Dedifferentiated amniotic fluid mesenchymal stem cell (primary cell): Measurements from ENCODE around the gene KRT72.
A peak's percentile ranks its signal among the peaks of the same experiment; 100 is the strongest.
"Not testable (repeated sequence)": the region's sequence is repeated elsewhere in the genome, so short reads cannot be mapped to it uniquely, and the experiment has no call there.

Source experiments
- DNase-seq: peaks from one replicate; pipeline ENCODE4 v3.0.0-alpha.2; 2016; ENCODE audit errors: extremely low spot score

KRT72 gene

DNA sequence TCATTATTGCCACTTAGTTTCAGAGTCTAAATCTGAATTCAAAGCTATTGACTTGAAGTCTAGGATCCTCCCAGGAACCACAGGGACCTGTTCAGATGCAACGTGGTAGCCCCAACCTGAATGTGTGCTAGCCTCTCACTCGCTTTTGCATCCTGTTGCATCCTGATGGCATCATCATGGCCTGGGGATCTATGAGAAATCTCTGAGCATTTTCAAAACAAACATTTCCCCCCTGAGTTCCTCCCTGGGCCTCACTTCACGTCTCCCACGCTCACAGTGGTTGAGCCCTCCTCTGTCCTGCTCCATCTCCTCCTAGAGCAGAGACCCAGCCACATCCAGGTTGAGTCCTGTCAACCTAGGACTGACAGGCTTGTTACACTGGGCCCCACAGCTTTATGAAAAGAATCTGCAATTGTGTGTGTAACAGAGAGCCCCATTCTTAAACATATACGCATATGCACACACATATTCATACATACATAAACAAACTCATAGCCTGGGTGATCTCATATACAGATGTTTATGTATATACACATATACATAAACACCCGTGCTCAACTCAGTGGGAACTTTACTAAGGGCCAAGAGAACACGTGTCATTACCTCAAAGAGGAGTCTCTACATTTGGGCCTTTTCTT is 5.4 kb upstream of the KRT72 start:
- no peak for DNase-seq

DNA sequence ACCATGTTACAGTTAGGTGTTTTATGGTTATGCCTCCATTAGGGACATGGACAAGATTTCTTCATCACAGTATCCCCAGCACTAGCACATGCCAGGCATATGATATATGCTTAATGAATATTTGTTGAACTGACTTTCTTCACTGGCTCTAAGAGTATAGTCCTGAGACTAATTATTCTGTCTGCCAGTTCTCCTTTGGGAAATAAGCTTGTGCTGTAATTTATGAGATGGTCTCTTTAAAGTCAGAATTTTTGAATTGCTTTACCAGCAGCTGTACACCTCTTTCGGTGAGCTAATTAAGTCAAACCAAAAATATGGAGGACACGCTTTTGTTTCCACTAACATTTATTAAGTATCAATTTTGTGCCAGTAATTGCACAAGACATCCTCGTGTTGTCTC is 4.8 kb upstream of the KRT72 start:
- DNase-seq: no peak

DNA sequence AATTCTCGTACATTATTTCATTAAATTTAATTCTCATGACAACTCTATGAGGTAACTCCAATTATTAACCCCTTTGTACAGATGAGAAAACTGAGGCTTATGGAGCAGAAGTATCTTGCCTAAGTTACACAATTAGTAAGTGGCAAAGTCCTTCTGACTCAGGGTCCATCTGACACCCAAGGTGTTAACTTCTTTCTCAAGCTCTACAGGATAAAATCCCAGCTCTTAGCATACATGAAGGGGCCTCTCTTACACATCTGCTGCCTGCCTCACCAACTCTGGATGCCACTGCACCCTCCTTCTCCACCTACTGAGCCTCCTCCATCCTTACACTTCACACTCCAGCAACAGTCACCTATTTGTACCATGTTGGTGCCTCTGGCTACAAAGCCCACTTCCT is 4.3 kb upstream of the KRT72 start:
- DNase-seq: no peak

- DNase-seq: no peak
Observed at GRCh38 chr12:52604859-52605258, 3.6 kb upstream of the KRT72 start.

GRCh38 chr12:52603314-52603713 is 2.1 kb upstream of the KRT72 start:
- DNase-seq: no peak

- no peak for DNase-seq
Observed at GRCh38 chr12:52602552-52602951, 1.3 kb upstream of the KRT72 start.

- no peak for DNase-seq
Observed at GRCh38 chr12:52601671-52602070, 408 bp upstream of the KRT72 start.

DNA sequence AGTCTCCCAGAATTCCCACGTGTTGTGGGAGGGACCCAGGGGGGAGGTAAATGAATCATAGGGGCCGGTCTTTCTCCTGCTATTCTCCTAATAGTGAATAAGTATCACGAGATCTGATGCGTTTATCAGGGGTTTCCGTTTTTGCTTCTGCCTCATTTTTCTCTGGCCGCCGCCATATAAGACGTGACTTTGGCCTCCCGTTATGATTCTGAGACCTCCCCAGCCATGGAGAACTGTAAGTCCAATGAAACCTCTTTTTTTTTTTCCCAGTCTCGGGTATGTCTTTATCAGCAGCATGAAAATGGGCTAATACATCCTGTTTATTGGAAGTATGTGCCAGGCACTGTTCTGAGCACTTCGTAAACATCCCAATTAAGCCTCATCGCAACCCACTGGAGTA is 788 bp downstream of the KRT72 start:
- DNase-seq: no peak

DNA sequence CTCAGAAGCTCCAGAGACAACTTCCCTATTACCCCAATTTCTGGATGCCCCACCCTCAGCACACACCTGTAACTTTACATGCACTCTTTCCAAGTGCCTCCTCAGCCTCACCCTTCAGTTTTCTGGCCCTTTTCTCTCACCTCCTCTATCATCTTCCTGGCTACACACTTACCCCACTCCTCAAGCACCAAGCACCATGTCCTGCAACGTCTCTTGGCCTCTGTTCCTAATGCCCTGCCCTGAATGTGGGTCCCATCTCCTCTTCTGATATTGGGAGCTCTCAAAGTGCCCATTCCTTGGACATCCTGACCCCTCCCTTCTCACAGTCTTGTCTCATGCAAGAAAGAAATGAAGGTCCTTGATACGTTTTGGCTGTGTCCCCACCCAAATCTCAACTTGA is 1.2 kb downstream of the KRT72 start:
- DNase-seq: no peak

- no peak for DNase-seq
Observed at GRCh38 chr12:52598966-52599365, 2.3 kb downstream of the KRT72 start.

DNA sequence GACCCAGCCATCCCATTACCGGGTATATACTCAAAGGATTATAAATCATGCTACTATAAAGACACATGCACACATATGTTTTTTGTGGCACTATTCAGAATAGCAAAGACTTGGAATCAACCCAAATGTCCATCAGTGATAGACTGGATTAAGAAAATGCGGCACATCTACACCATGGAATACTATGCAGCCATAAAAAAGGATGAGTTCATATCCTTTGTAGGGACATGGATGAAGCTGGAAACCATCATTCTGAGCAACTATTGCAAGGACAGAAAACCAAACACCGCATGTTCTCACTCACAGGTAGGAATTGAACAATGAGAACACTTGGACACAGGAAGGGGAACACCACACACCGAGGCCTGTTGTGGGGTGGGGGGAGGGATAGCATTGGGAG is 7.0 kb downstream of the KRT72 start:
- not testable (repeated sequence) for DNase-seq

DNA sequence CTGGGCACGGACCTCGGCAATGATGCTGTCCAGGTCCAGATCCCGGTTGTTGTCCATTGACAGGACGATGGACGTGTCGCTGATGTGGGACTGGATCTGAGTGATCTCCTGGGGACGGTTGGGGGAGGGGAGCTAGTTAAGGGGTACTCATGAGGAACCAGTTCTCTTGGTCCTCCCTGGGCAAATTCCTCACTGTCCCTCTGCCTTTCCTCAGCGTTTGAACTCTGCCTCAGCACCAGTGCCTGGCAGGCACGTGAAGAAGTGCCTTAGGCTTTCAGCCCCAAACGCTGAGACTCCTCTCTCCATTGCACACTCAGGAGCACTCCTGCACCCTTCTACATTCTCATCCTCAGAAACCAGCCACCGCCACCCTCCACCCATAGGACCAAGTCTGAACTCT is 9.7 kb downstream of the KRT72 start:
- DNase-seq: no peak

GRCh38 chr12:52590021-52590420 is 11.2 kb downstream of the KRT72 start:
- DNase-seq: no peak

DNA sequence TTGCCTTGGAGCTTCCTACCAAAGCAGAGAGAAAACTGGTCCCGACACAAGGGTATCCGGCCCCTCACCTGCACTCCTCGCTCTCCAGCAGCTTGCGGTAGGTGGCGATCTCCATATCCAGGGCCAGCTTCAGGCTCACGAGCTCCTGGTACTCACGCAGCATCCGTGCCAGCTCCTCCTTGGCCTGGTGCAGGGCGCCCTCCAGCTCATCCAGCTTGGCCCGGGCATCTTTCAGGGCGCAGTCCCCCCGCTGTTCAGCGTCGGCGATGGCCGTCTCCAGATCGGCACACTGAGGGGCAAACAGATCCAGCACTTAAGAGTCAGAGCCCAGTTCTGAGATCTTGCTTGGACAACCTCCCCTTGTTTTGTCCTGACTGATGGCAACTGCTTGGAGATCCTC is 13.7 kb downstream of the KRT72 start:
- DNase-seq: no peak

DNA sequence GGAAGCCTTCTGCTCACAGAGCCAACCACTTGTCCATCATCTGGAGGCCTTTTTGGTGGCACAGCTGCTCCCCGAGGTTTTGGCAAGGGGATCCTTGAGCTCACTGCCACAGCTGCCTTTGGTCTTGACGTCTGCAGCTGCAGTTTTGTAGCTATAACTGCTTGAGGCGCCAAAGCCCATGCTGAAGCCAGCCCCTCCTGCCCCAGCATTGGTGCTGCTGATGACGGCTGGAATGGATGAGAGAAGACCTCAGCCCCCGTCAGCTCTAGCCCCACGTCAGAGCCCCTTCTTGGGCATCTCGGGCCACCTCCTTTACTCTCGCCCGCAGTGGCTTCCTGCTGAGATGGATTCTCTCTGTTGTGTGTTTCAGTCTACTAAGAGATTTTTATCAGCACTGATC is 15.3 kb downstream of the KRT72 start:
- DNase-seq: no peak

- no peak for DNase-seq
Observed at GRCh38 chr12:52585066-52585465, 16.2 kb downstream of the KRT72 start.

GRCh38 chr12:52584156-52584682 is 17.0 kb downstream of the KRT72 start:
- no peak for DNase-seq

- DNase-seq: peak; percentile 72
Observed at GRCh38 chr12:52582971-52583456, 18.2 kb downstream of the KRT72 start.

DNA sequence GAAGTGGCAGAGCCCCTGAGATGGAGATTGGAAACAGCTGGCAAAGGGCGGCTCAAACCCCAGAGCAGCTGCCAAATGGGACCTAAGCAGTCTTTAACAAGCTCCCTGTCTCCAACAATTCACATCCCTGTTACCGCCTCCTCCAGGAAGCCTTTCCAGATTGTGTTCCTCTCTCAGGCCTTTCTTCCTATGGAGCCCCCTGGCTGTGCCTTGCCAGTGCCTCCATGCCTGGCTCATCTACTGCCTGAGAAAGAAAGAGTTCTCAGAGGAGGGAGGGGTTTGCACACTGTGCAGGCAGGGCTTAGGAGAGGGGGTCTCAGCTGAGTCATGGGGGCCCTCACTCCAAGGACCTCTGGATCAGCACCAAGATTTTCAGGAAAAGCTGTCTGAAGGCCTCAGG is 18.8 kb downstream of the KRT72 start:
- no peak for DNase-seq

DNA sequence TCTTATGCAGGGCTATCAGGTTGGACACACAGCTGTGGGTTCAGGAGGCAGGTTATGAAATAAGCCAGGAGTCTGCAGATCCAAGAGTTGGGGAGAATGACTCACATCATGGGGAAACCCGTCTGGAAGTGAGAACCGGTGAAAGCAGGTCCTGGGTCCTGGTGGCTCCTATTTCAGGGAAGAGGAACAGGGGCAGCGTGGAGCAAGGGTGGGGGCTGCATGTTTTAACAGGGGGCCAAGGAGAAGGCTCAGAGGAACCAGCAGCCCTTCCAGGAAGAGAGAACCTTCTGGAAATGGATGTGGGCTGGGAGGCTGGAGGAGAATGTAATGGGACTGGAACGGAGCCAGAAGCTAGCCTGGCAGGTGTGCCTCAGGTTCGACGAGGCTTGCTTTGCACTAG is 19.8 kb downstream of the KRT72 start:
- DNase-seq: no peak

GRCh38 chr12:52581066-52581465 is 20.2 kb downstream of the KRT72 start:
- DNase-seq: no peak

- no peak for DNase-seq
Observed at GRCh38 chr12:52580496-52580895, 20.8 kb downstream of the KRT72 start.

- DNase-seq: no peak
Observed at GRCh38 chr12:52579468-52580465, 21.5 kb downstream of the KRT72 start.
